ENCODE measurements around the gene PRDM12. TPM values are rescaled to one million over a fixed set of nuclear protein-coding genes. Genes with fewer than 3 reads are reported as not detected.

The PRDM12 gene
- total and polyA plus RNA-seq, 10 donors, result 0.06 to 0.07 TPM; not detected in 8

GRCh38 chr9:130639866-130640555 lies 24.4 kb upstream of the PRDM12 start:
- H3K27me3 ChIP-seq (replicated peaks in 1 of 7), result no peaks in the 10 kb centered on the region
- no peaks in the 10 kb centered on the region for H3K4me1 ChIP-seq
- 93 to 98% (median 96%) methylated on average over 17 of the region's 17 CpGs for WGBS, 5 donors
- H3K9me3 ChIP-seq, result peaks cover 0 to under 1% (median 0%) of the 10 kb centered on the region in 8 donors
- peaks cover 0 to 42% (median 36%) of the 10 kb centered on the region in 6 donors for H3K36me3 ChIP-seq
- H3K4me3 ChIP-seq, result no peak overlapping the region
- DNase-seq, result peak; percentile 40
- no peak overlapping the region for H3K27ac ChIP-seq
- TF ChIP-seq CTCF (IDR thresholded peaks at IDR 0.05 in 8 of 11, conservative IDR thresholded peaks at IDR 0.05 in 3 of 11) (no peak), POLR2AphosphoS5 (IDR thresholded peaks at IDR 0.05) (no peak), POLR2A (IDR thresholded peaks at IDR 0.05) (no peak)
- intact Hi-C loops (cut with DNase I; ENCODE audit: low total_unique reads), result no loop called here

GRCh38 chr9:130640681-130641080 lies 23.7 kb upstream of the PRDM12 start:
- no peak for DNase-seq
- H3K4me1 ChIP-seq, result no peaks in the 10 kb centered on the region
- TF ChIP-seq CTCF (IDR thresholded peaks at IDR 0.05 in 8 of 11, conservative IDR thresholded peaks at IDR 0.05 in 3 of 11) (no peak), POLR2AphosphoS5 (IDR thresholded peaks at IDR 0.05) (no peak), POLR2A (IDR thresholded peaks at IDR 0.05) (no peak)
- no peak overlapping the region for H3K4me3 ChIP-seq
- H3K27me3 ChIP-seq (replicated peaks in 1 of 7), result no peaks in the 10 kb centered on the region
- peaks cover 0 to 35% (median 29%) of the 10 kb centered on the region in 6 donors for H3K36me3 ChIP-seq
- H3K9me3 ChIP-seq, result peaks cover 0 to 7% (median 2%) of the 10 kb centered on the region in 8 donors
- 70 to 88% (median 80%) methylated on average over 7 of the region's 7 CpGs for WGBS, 5 donors
- no peak overlapping the region for H3K27ac ChIP-seq
- intact Hi-C loops (cut with DNase I; ENCODE audit: low total_unique reads), result no loop called here

GRCh38 chr9:130642926-130643325 lies 21.5 kb upstream of the PRDM12 start:
- 77 to 84% (median 80%) methylated on average over 8 of the region's 8 CpGs for WGBS, 5 donors
- peaks cover 0 to 16% (median 7%) of the 10 kb centered on the region in 8 donors for H3K9me3 ChIP-seq
- intact Hi-C loops (cut with DNase I; ENCODE audit: low total_unique reads), result no loop called here

More at GRCh38 chr9:130642926-130643325, 21.5 kb upstream of the PRDM12 start:
- peaks cover 0 to 14% (median 0%) of the 10 kb centered on the region in 7 donors for H3K27me3 ChIP-seq (replicated peaks in 1 of 7)
- H3K4me3 ChIP-seq, result no peak overlapping the region
- no peak overlapping the region for H3K27ac ChIP-seq
- H3K36me3 ChIP-seq, result peaks cover 0 to 13% (median 8%) of the 10 kb centered on the region in 6 donors
- H3K4me1 ChIP-seq, result no peaks in the 10 kb centered on the region
- DNase-seq, result no peak
- TF ChIP-seq CTCF (IDR thresholded peaks at IDR 0.05 in 8 of 11, conservative IDR thresholded peaks at IDR 0.05 in 3 of 11) (no peak), POLR2AphosphoS5 (IDR thresholded peaks at IDR 0.05) (no peak), POLR2A (IDR thresholded peaks at IDR 0.05) (no peak)

Data from spleen (tissue), 11 donors.